HFFc6 (cell line): ENCODE measurements around the gene LRRC10B. TPM values are rescaled to one million over a fixed set of nuclear protein-coding genes. Genes with fewer than 3 reads are reported as not detected.
"Not testable (repeated sequence)": the region's sequence is repeated elsewhere in the genome, so short reads cannot be mapped to it uniquely, and the experiment has no call there.

Source experiments
- DNase-seq: peaks from one replicate; pipeline ENCODE4 v3.0.0-alpha.2; 2018
- H3K27ac Mint-ChIP-seq: 2 replicates; pipeline ENCODE4 v1.8.0; 2020; ENCODE audit warnings: mild to moderate bottlenecking, mixed read lengths
- H3K27me3 Mint-ChIP-seq: 2 replicates; pipeline ENCODE4 v1.8.0; 2021; ENCODE audit warnings: mild to moderate bottlenecking, moderate library complexity, mixed read lengths; ENCODE audit not compliant: insufficient read depth
- H3K36me3 Mint-ChIP-seq: 2 replicates; pipeline ENCODE4 v1.8.0; 2021; ENCODE audit warnings: low read depth, mixed read lengths
- H3K4me1 Mint-ChIP-seq: 2 replicates; pipeline ENCODE4 v1.8.0; 2020; ENCODE audit warnings: low read depth, mixed read lengths
- H3K4me3 Mint-ChIP-seq: 2 replicates; pipeline ENCODE4 v1.8.0; 2020; ENCODE audit warnings: mild to moderate bottlenecking, moderate library complexity, mixed read lengths
- H3K9me3 Mint-ChIP-seq: 2 replicates; pipeline ENCODE4 v1.8.0; 2020; ENCODE audit warnings: mild to moderate bottlenecking, mixed read lengths
- total RNA-seq, 6 experiments: library from RNA; stranded (reverse); fragmentation: NEBNext Ultra II Directional; extraction: Animal tissue kit (Norgen Biotek cat#: 25700); gene quantifications; 2 replicates in 1 of 6; 3 replicates in 5 of 6; pipeline ENCODE4 v1.2.3, GENCODE V29; 2021
- TF ChIP-seq, protein P1 (sequence below): fragments of 200-600 bp; sonication (generic); IDR thresholded peaks from 2 replicates; pipeline ENCODE4 v1.5.0; 2021; ENCODE audit warnings: antibody characterized with exemption, mild to moderate bottlenecking

LRRC10B gene
- total RNA-seq, 6 experiments from 2014 or later: not detected

GRCh38 chr11:61477126-61477525 lies 31.4 kb upstream of the LRRC10B start:
- TF ChIP-seq, protein P1, sequence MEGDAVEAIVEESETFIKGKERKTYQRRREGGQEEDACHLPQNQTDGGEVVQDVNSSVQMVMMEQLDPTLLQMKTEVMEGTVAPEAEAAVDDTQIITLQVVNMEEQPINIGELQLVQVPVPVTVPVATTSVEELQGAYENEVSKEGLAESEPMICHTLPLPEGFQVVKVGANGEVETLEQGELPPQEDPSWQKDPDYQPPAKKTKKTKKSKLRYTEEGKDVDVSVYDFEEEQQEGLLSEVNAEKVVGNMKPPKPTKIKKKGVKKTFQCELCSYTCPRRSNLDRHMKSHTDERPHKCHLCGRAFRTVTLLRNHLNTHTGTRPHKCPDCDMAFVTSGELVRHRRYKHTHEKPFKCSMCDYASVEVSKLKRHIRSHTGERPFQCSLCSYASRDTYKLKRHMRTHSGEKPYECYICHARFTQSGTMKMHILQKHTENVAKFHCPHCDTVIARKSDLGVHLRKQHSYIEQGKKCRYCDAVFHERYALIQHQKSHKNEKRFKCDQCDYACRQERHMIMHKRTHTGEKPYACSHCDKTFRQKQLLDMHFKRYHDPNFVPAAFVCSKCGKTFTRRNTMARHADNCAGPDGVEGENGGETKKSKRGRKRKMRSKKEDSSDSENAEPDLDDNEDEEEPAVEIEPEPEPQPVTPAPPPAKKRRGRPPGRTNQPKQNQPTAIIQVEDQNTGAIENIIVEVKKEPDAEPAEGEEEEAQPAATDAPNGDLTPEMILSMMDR: no peak
- Mint-ChIP-seq H3K36me3 (peaks cover 13% of the 10 kb centered on the region), H3K4me3 (no peak overlapping the region), H3K27me3 (peaks cover 8% of the 10 kb centered on the region), H3K27ac (no peak overlapping the region), H3K4me1 (peaks cover 24% of the 10 kb centered on the region), H3K9me3 (no peaks in the 10 kb centered on the region)
- no peak for DNase-seq

DNA sequence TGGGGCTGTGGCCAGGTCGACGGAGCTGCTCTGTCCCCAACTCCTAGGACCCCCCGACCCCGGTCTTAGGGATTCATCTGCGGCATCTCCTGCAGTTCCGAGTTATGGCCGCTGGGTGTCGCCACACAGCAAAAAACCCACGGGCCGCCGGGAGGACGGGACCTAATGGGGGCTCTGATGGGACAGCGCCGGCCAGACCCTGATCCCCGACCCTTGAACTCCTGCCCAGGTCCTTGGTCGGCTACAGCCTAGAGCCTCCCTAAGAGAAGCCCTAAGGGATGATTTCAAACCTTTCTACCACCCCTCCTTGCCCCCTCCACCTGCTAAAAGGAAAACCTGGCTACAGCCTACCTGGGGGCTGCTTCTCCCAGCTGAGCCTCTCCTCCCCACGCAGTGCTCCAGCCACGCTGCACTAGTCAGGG lies 30.8 kb upstream of the LRRC10B start:
- Mint-ChIP-seq H3K4me3 (no peak overlapping the region), H3K9me3 (no peaks in the 10 kb centered on the region), H3K27ac (no peak overlapping the region), H3K27me3 (peaks cover 8% of the 10 kb centered on the region), H3K4me1 (peaks cover 18% of the 10 kb centered on the region), H3K36me3 (peaks cover 11% of the 10 kb centered on the region)
- TF ChIP-seq, protein P1: peak; percentile 99
- no peak for DNase-seq

DNA sequence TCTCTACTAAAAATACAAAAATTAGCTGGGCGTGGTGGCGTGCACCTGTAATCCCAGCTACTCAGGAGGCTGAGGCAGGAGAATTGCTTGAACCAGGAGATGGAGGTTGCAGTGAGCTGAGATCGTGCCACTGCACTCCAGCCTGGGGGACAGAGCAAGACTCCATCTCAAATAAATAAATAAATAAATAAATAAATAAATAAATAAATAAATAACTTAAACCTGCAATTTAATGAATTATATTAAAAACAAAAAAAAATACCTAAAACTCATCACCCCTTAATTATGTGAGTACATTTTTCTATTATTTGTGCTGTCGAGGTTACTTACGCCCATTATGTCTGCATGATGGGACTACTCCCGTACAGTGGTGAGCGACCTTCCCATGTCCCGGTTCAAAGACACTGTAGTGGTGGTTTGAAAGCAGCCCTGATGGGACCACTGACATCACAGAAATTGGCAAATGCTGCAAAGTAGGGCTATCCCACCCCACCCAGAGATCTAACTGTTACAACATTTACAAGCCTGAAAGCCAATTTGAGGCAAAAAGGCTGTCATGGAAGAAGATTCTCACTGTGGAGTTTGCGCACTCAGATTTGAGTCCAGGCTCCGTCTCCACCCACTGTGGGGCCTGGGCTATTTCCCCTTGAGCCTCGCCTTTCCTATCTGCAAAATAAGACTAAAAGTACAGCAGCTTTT lies 29.0 kb upstream of the LRRC10B start:
- H3K27ac Mint-ChIP-seq, H3K4me1 Mint-ChIP-seq, H3K9me3 Mint-ChIP-seq, H3K36me3 Mint-ChIP-seq, DNase-seq, H3K4me3 Mint-ChIP-seq: not testable (repeated sequence)
- peaks cover 18% of the 10 kb centered on the region for H3K27me3 Mint-ChIP-seq

DNA sequence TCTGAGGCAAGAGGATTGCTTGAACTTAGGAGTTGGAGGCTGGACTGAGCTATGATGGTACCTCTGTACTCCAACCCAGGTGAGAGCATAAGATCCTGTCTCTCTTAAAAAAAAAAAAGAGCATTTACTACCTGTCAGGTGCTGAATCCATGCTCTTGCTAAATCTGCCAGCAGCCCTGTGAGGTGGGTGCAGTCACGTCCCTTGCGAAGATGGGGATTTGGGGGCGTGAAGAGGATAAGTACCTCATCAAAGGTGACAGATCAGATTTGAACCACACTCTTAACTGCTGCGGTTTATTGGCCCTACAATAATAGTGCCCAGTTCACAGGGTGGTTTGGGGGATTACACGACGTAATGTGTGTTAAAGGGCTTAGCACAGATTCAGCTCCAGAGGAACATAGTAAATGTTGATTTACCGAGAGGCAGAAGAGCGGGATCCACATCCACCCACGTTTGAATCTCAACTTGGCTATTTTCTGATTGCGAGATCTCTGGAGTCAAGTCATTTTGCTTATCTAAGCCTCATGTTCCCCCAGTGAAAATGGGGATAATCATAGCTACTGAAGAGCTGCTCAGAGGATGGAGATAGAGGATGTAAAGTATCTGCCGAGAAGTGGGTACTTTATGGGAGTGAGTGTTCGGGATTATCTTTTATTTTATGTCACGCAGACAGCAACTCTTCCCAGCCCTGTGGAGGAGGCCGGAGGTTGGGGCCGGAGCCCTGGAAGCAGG lies 28.1 kb upstream of the LRRC10B start:
- DNase-seq: no peak
- no peak overlapping the region for H3K27ac Mint-ChIP-seq
- H3K4me3 Mint-ChIP-seq: no peak overlapping the region
- H3K36me3 Mint-ChIP-seq: no peaks in the 10 kb centered on the region
- H3K4me1 Mint-ChIP-seq: no peaks in the 10 kb centered on the region
- TF ChIP-seq, protein P1: no peak
- peaks cover 18% of the 10 kb centered on the region for H3K27me3 Mint-ChIP-seq
- H3K9me3 Mint-ChIP-seq: no peaks in the 10 kb centered on the region

- Mint-ChIP-seq H3K27me3 (peaks cover 18% of the 10 kb centered on the region), H3K27ac (no peak overlapping the region), H3K4me1 (no peaks in the 10 kb centered on the region), H3K36me3 (no peaks in the 10 kb centered on the region), H3K9me3 (no peaks in the 10 kb centered on the region), H3K4me3 (no peak overlapping the region)
- DNase-seq: no peak
- TF ChIP-seq, protein P1: no peak
These were observed 27.6 kb upstream of the LRRC10B start for GRCh38 chr11:61480994-61481335.

- DNase-seq: no peak
- Mint-ChIP-seq H3K27me3 (peaks cover 20% of the 10 kb centered on the region), H3K36me3 (no peaks in the 10 kb centered on the region), H3K9me3 (no peaks in the 10 kb centered on the region), H3K4me1 (no peaks in the 10 kb centered on the region), H3K4me3 (no peak overlapping the region), H3K27ac (no peak overlapping the region)
- TF ChIP-seq, protein P1: no peak
These were observed 26.7 kb upstream of the LRRC10B start for GRCh38 chr11:61481806-61482205.
